ENCODE results near the gene TACC2.

GRCh38 chr10:122302315-122302714 is 313.4 kb downstream of the TACC2 start:
- TF ChIP-seq CTCF (IDR thresholded peaks at IDR 0.05; ENCODE audit: insufficient read depth, low read depth, low read length): no peak
- TF ChIP-seq EZH2 (IDR thresholded peaks at IDR 0.05; ENCODE audit: insufficient read depth, low read length): no peak

All from astrocyte (in vitro differentiated cells and primary cell).